Astrocyte (in vitro differentiated cells and primary cell): ENCODE results near the gene ABTB2. TPM values are rescaled to one million over a fixed set of nuclear protein-coding genes. Genes with fewer than 3 reads are reported as not detected.

Experiments
- DNase-seq: peaks from one replicate; pipeline ENCODE4 v3.0.0-alpha.2; 2010; ENCODE audit warnings: low read depth
- FAIRE-seq: peaks from 2 replicates; lab custom pipeline; 2011; peaks lifted over from hg19 to GRCh38; lab: Jason Lieb, UNC
- H2AFZ ChIP-seq: 2 replicates; pipeline ENCODE4 v1.6.0; 2012; ENCODE audit warnings: low read depth, low read length, inconsistent platforms
- H3K27ac ChIP-seq: 2 replicates; pipeline ENCODE4 v1.5.1; 2011; ENCODE audit warnings: low read depth, low read length, inconsistent platforms
- H3K27me3 ChIP-seq: 2 replicates; pipeline ENCODE4 v1.6.0; 2011; ENCODE audit warnings: low read length, inconsistent platforms; ENCODE audit not compliant: insufficient read depth
- H3K36me3 ChIP-seq: 2 replicates; pipeline ENCODE4 v1.5.1; 2011; ENCODE audit warnings: low read length, inconsistent platforms; ENCODE audit not compliant: insufficient read depth
- H3K4me1 ChIP-seq: 2 replicates; pipeline ENCODE4 v1.5.1; 2011; ENCODE audit warnings: low read length, inconsistent platforms; ENCODE audit not compliant: insufficient read depth
- H3K4me2 ChIP-seq: 2 replicates; pipeline ENCODE4 v1.6.0; 2012; ENCODE audit warnings: low read length, inconsistent platforms
- H3K4me3 ChIP-seq: 2 replicates; pipeline ENCODE4 v1.5.1; 2011; ENCODE audit warnings: low read depth, mild to moderate bottlenecking, low read length, inconsistent platforms; ENCODE audit not compliant: insufficient read depth
- H3K79me2 ChIP-seq: 2 replicates; pipeline ENCODE4 v1.6.0; 2012; ENCODE audit warnings: mild to moderate bottlenecking, low read length, inconsistent platforms; ENCODE audit not compliant: insufficient read depth
- H3K9ac ChIP-seq: 2 replicates; pipeline ENCODE4 v1.6.0; 2012; ENCODE audit warnings: mild to moderate bottlenecking, low read length, inconsistent platforms
- H3K9me3 ChIP-seq: 2 replicates; pipeline ENCODE4 v1.5.1; 2012; ENCODE audit warnings: low read depth, mild to moderate bottlenecking, low read length, inconsistent platforms; ENCODE audit not compliant: insufficient read depth
- H4K20me1 ChIP-seq: 2 replicates; pipeline ENCODE4 v1.6.0; 2012; ENCODE audit warnings: low read length, inconsistent platforms; ENCODE audit not compliant: insufficient read depth
- H3K27ac Mint-ChIP-seq: one replicate; pipeline ENCODE4 v1.8.0; 2021; ENCODE audit warnings: mild to moderate bottlenecking, mixed read lengths; ENCODE audit not compliant: unreplicated experiment
- H3K27me3 Mint-ChIP-seq: one replicate; pipeline ENCODE4 v1.8.0; 2021; ENCODE audit warnings: low read depth, mixed read lengths; ENCODE audit not compliant: unreplicated experiment
- H3K36me3 Mint-ChIP-seq: one replicate; pipeline ENCODE4 v1.8.0; 2021; ENCODE audit warnings: low read depth, mixed read lengths; ENCODE audit not compliant: unreplicated experiment
- H3K4me1 Mint-ChIP-seq: one replicate; pipeline ENCODE4 v1.8.0; 2021; ENCODE audit warnings: low read depth, mixed read lengths; ENCODE audit not compliant: unreplicated experiment
- H3K4me3 Mint-ChIP-seq: one replicate; pipeline ENCODE4 v1.8.0; 2021; ENCODE audit warnings: mild to moderate bottlenecking, moderate library complexity, mixed read lengths; ENCODE audit not compliant: unreplicated experiment
- H3K9me3 Mint-ChIP-seq: one replicate; pipeline ENCODE4 v1.8.0; 2021; ENCODE audit warnings: mild to moderate bottlenecking, mixed read lengths; ENCODE audit not compliant: unreplicated experiment
- EZH2 ChIP-seq: IDR thresholded peaks from 2 replicates; pipeline ENCODE4 v1.6.1; 2012; ENCODE audit warnings: mild to moderate bottlenecking, low read length, inconsistent platforms; ENCODE audit not compliant: insufficient read depth
- total RNA-seq: library from RNA; stranded (reverse); gene quantifications from 2 replicates; pipeline ENCODE4 v1.2.1, GENCODE V29; 2021
- TF ChIP-seq, protein P1 (sequence below): IDR thresholded peaks from 2 replicates; pipeline ENCODE4 v1.5.1; 2011; ENCODE audit warnings: low read depth, mild to moderate bottlenecking, inconsistent platforms, low read length, moderate library complexity; ENCODE audit not compliant: insufficient read depth

The ABTB2 gene
- total RNA-seq, 1 donor from 2014 or later, result 14.1 TPM

DNA sequence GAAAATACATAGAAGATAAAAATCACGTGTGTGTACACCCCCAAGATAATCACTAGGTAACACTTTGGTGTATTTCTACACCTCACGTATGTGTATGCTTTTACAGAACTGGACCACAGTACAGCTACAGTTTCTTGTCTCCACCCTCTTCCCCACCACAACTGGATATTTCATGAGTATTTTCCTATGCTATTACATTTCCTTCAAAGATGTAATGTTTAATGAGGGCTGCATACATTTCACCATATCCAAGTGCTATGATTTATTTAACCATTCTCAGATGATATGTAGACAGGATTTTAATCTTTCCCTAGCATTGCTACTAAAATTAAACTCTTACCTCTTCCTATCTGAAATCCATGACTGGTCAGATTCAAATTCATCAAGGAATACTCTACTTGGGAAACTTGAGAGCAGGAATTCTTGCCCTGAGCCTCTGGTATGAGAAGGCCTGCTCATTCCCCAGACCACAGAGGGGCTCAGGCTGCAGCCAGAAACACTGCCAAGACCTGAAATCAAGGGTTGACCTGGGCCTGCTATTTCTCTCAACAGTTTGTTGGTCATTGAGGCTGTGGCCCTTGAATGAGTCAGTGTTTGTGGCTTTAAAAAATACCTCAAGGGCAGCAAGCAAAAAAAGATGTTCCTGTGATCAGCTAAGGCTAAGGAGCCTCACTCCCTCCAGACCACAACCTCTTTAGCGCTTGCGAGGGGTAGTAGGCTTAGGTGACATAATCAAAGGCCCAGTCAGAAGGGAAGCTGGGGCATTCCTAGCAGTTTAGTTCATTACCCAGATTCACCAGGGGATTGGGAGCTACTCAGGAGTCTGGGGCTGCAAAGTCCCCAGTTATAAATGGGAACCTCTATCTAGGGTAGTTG is 55.5 kb downstream of the ABTB2 start:
- H3K36me3 Mint-ChIP-seq, result no peaks in the 10 kb centered on the region
- Histone ChIP-seq H3K79me2 (peaks cover 13% of the 10 kb centered on the region), H4K20me1 (peaks cover 19% of the 10 kb centered on the region), H3K36me3 (no peaks in the 10 kb centered on the region), H3K4me2 (peak overlapping the region; percentile 72), H3K9ac (peak overlapping the region; percentile 56), H3K9me3 (no peaks in the 10 kb centered on the region), H3K27me3 (no peaks in the 10 kb centered on the region), H3K4me3 (no peak overlapping the region), H3K4me1 (peaks cover 48% of the 10 kb centered on the region), H3K27ac (peak overlapping the region; percentile 80), H2AFZ (no peak overlapping the region)
- DNase-seq (peak; percentile 100), FAIRE-seq (peak; percentile 76)
- no peaks in the 10 kb centered on the region for H3K9me3 Mint-ChIP-seq
- peak overlapping the region; percentile 84 for H3K27ac Mint-ChIP-seq
- H3K27me3 Mint-ChIP-seq, result no peaks in the 10 kb centered on the region
- TF ChIP-seq, protein P1, sequence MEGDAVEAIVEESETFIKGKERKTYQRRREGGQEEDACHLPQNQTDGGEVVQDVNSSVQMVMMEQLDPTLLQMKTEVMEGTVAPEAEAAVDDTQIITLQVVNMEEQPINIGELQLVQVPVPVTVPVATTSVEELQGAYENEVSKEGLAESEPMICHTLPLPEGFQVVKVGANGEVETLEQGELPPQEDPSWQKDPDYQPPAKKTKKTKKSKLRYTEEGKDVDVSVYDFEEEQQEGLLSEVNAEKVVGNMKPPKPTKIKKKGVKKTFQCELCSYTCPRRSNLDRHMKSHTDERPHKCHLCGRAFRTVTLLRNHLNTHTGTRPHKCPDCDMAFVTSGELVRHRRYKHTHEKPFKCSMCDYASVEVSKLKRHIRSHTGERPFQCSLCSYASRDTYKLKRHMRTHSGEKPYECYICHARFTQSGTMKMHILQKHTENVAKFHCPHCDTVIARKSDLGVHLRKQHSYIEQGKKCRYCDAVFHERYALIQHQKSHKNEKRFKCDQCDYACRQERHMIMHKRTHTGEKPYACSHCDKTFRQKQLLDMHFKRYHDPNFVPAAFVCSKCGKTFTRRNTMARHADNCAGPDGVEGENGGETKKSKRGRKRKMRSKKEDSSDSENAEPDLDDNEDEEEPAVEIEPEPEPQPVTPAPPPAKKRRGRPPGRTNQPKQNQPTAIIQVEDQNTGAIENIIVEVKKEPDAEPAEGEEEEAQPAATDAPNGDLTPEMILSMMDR, result no peak
- H3K4me3 Mint-ChIP-seq, result peak overlapping the region; percentile 47
- H3K4me1 Mint-ChIP-seq, result peaks cover 56% of the 10 kb centered on the region

DNA sequence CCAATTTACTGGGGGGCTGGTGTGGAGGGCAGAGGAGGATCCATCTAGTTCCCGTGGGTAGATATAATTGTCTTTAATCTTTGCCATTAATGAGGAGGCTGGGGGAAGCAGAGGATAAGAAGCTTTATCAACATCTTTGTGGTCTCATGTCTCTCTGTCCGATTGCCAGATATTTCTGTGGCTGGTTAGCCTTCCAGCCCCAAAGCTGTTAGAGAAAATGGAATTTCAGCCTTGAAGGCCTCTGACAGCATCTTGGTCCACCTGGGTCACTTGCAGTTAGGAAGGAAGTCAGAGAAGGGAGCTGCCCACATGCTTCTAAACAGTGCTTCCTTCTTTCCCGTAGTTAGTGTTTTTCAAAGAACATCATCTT is 56.9 kb downstream of the ABTB2 start:
- H3K9me3 ChIP-seq, result no peaks in the 10 kb centered on the region
- peak; percentile 69 for DNase-seq
- no peak overlapping the region for H2AFZ ChIP-seq
- H3K4me1 ChIP-seq, result peaks cover 48% of the 10 kb centered on the region
- no peaks in the 10 kb centered on the region for H3K27me3 ChIP-seq
- peak overlapping the region; percentile 54 for H3K4me2 ChIP-seq
- FAIRE-seq, result no peak
- peaks cover 21% of the 10 kb centered on the region for H4K20me1 ChIP-seq
- no peaks in the 10 kb centered on the region for H3K36me3 Mint-ChIP-seq
- peak overlapping the region; percentile 84 for H3K27ac Mint-ChIP-seq
- no peak overlapping the region for H3K4me3 Mint-ChIP-seq
- no peak for TF ChIP-seq EZH2
- TF ChIP-seq, protein P1, result no peak
- H3K36me3 ChIP-seq, result no peaks in the 10 kb centered on the region
- no peaks in the 10 kb centered on the region for H3K9me3 Mint-ChIP-seq
- H3K9ac ChIP-seq, result no peak overlapping the region
- H3K4me1 Mint-ChIP-seq, result peaks cover 56% of the 10 kb centered on the region
- H3K27me3 Mint-ChIP-seq, result no peaks in the 10 kb centered on the region
- peak overlapping the region; percentile 23 for H3K27ac ChIP-seq
- no peak overlapping the region for H3K4me3 ChIP-seq
- H3K79me2 ChIP-seq, result peaks cover 8% of the 10 kb centered on the region
